Type B pancreatic cell (in vitro differentiated cells): ENCODE measurements around the gene AOX1. TPM values are rescaled to one million over a fixed set of nuclear protein-coding genes. Genes with fewer than 3 reads are reported as not detected.

ENCODE experiments used
- DNase-seq: peaks from one replicate; pipeline ENCODE4 v3.0.0; 2021; ENCODE audit warnings: mixed read lengths; ENCODE audit not compliant: unreplicated experiment; ENCODE audit errors: extremely low spot score
- H3K27ac Mint-ChIP-seq: 2 replicates; pipeline ENCODE4 v1.8.0; 2021; ENCODE audit warnings: mild to moderate bottlenecking, mixed read lengths
- H3K27me3 Mint-ChIP-seq: 2 replicates; pipeline ENCODE4 v1.8.0; 2021; ENCODE audit warnings: mixed read lengths
- H3K36me3 Mint-ChIP-seq: 2 replicates; pipeline ENCODE4 v1.8.0; 2021; ENCODE audit warnings: mixed read lengths
- H3K4me1 Mint-ChIP-seq: one replicate; pipeline ENCODE4 v1.8.0; 2021; ENCODE audit warnings: mixed read lengths; ENCODE audit not compliant: unreplicated experiment
- H3K4me3 Mint-ChIP-seq: 2 replicates; pipeline ENCODE4 v1.8.0; 2021; ENCODE audit warnings: mild to moderate bottlenecking, mixed read lengths
- H3K9me3 Mint-ChIP-seq: 2 replicates; pipeline ENCODE4 v1.8.0; 2021; ENCODE audit warnings: mixed read lengths
- total RNA-seq: library from RNA; stranded (reverse); gene quantifications from 2 replicates; pipeline ENCODE4 v1.2.1, GENCODE V29; 2021; ENCODE audit warnings: low replicate concordance
- TF ChIP-seq, protein P1 (sequence below): fragments of 200-600 bp; sonication (generic); conservative IDR thresholded peaks from 2 replicates; pipeline ENCODE4 v1.5.0; 2021; ENCODE audit warnings: antibody characterized with exemption, mild to moderate bottlenecking

Gene AOX1
- total RNA-seq, 1 donor from 2014 or later, result 6.4 TPM

DNA sequence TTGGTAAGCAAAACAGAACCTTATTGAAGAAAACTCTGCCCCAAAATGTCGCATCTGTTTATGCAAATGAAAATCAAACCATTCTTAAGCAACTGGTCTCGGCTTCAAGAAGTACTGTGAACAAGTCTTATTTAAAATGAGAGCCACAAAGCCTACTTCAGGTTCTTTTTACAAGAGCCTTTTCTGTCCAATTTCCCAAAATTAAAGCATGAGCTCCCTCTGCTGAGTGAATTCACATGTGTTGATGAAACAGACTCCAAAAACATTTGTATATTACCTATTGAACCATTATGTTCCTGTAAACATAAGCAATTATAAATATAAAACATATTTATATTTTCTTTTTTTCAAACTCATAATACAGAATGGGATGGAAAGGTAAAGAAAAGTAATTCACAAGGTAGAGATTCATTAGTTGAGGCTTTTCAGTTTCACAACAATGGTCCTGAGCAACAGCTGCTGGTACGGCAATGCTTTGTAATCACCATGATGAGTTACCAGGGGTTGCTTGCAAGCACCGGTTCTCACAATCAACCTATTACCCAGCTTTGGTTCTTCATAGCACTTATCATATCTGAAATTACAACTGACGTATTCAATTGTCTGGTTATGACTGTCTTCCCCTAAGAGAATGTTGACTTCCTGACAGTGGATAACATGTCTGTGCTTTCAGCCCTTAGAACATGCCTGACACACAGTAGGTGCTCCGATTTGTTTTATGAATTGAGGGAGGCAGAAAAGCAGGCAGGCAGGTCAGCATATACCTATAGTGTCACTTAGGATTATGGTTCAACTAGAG is 117.5 kb downstream of the AOX1 start:
- DNase-seq, result no peak
- Mint-ChIP-seq H3K4me1 (peaks cover 15% of the 10 kb centered on the region), H3K27me3 (peaks cover 11% of the 10 kb centered on the region), H3K36me3 (no peaks in the 10 kb centered on the region), H3K4me3 (no peak overlapping the region), H3K27ac (no peak overlapping the region), H3K9me3 (no peaks in the 10 kb centered on the region)
- TF ChIP-seq, protein P1, sequence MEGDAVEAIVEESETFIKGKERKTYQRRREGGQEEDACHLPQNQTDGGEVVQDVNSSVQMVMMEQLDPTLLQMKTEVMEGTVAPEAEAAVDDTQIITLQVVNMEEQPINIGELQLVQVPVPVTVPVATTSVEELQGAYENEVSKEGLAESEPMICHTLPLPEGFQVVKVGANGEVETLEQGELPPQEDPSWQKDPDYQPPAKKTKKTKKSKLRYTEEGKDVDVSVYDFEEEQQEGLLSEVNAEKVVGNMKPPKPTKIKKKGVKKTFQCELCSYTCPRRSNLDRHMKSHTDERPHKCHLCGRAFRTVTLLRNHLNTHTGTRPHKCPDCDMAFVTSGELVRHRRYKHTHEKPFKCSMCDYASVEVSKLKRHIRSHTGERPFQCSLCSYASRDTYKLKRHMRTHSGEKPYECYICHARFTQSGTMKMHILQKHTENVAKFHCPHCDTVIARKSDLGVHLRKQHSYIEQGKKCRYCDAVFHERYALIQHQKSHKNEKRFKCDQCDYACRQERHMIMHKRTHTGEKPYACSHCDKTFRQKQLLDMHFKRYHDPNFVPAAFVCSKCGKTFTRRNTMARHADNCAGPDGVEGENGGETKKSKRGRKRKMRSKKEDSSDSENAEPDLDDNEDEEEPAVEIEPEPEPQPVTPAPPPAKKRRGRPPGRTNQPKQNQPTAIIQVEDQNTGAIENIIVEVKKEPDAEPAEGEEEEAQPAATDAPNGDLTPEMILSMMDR, result peak; percentile 78

DNA sequence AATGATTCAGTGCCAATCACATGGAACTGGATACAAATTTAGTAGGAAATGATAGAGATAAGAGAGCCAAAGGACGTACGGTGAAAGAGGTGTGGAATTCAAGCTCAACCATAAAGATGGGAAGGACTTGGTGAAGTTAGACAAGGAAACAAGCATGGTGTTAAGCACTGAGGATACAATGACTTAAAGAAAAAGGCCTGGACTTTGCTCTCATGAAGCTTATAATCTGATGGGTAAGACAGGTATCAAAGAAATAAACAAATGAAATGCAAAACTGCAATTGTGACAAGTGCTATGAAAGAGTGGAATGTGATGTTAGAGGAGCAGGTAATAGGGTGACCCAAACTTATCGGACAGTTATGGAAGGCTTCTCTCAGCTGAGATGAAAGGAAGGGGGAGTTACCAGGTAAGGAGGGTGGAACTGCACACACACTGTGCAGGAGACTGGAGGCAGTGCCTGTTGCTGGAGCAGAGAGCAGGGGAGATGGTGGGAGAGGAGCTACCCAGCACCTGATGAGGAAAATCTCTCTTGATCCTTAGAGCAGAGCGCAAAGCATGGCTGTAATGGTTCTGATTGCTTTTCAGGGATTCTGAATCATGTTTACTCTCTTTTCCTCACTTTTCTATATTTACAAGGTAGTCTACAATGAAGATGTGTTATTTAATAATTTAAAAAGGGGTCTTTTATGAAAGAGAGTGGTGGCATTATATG is 118.3 kb downstream of the AOX1 start:
- TF ChIP-seq, protein P1, result no peak
- H3K4me3 Mint-ChIP-seq, result no peak overlapping the region
- no peaks in the 10 kb centered on the region for H3K36me3 Mint-ChIP-seq
- H3K9me3 Mint-ChIP-seq, result no peaks in the 10 kb centered on the region
- H3K27ac Mint-ChIP-seq, result no peak overlapping the region
- peaks cover 15% of the 10 kb centered on the region for H3K4me1 Mint-ChIP-seq
- H3K27me3 Mint-ChIP-seq, result peaks cover 8% of the 10 kb centered on the region
- DNase-seq, result no peak

DNA sequence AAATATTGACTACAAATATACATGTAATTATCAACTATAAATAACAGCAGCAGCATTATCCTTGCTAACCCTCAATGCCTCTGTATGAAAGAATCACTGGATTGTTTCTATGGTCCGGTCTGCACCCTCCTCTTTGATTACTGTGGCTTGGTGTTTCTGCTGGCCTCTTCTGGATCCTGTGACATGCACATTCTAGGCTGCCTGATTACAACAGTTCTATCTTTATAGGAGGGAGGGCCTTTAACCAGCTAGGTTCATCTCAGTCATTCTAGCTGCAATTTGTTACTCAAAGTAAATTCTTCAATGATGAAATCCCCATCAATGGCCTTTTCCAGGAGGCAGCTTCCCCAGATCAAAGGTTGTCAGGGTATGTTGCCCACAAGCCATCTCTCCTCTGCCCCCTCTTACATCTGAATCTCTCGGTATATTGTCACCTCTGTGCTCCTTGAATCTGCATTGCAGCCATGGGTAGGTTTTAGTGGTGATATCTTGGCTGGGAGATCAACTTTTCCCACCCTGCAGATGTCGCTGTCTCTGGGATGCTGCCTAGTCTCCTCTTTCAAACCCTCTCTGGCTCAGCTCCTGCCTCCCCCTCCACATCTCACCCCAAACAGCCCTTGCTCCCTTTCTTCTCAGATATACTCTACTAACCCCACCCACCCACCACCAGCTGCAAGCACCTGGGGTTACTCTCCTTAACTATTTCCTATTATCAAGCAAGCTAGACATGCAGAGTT is 119.7 kb downstream of the AOX1 start:
- Mint-ChIP-seq H3K27ac (no peak overlapping the region), H3K9me3 (no peaks in the 10 kb centered on the region), H3K4me1 (peaks cover 15% of the 10 kb centered on the region), H3K27me3 (peaks cover 8% of the 10 kb centered on the region), H3K36me3 (no peaks in the 10 kb centered on the region), H3K4me3 (no peak overlapping the region)
- TF ChIP-seq, protein P1, result peak; percentile 28
- no peak for DNase-seq

DNA sequence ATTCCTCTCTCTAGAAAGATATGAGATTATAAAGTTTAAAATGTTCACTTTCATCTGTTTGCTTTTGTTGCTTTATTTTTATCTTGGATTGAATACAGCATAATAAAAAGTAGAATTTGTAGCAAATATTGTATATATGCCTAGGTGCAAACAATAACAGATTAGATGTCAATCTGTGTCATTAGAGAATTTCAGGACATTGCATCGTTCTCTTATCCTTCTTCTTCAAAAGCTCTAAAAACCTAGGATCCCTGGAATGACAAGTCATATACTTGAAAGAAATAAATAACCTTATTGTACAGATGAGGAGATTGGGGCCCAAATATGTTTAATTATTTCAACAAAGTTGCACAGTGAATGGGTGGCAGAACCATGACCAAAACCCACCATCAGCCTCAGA is 123.1 kb downstream of the AOX1 start:
- H3K4me1 Mint-ChIP-seq, result peaks cover 17% of the 10 kb centered on the region
- no peak overlapping the region for H3K27ac Mint-ChIP-seq
- DNase-seq, result no peak
- no peak overlapping the region for H3K4me3 Mint-ChIP-seq
- H3K36me3 Mint-ChIP-seq, result no peaks in the 10 kb centered on the region
- H3K27me3 Mint-ChIP-seq, result peaks cover 8% of the 10 kb centered on the region
- no peaks in the 10 kb centered on the region for H3K9me3 Mint-ChIP-seq
- TF ChIP-seq, protein P1, result no peak

DNA sequence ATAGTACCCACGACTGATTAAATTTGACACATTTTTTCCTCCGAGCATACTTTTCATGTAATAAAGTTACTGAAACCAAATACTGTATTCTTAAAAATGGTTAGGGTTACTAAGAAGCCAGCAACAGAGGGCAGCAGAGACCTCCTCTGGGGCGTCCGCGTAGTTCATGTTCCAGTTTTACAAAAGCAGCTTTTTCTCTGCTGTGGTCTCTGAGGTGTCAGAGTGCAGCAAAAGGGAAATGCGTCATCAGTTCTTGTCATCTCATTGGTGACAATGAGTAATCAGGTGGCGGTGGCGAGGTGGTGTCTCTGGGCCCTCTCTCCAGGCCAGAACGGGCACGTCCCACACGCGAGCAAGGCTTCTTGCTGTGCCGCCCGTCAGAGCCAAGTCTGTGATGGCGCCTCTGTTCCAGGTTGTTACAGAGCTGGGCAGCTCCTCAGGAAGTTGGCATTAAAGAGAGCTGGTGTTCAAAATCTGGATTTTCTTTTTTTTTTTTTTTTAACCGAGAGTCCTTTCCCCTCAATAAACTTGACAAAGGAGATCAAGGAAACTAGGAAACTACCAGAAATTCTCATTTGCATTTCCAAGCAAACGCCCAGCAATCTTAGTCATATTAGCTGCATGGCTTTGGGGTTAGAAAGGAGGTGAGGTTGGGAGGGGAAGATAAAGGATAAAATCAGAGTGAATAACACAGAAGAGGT is 127.3 kb downstream of the AOX1 start:
- Mint-ChIP-seq H3K9me3 (no peaks in the 10 kb centered on the region), H3K36me3 (no peaks in the 10 kb centered on the region), H3K4me3 (peak overlapping the region; percentile 86), H3K27ac (peak overlapping the region; percentile 91), H3K27me3 (peaks cover 2% of the 10 kb centered on the region), H3K4me1 (peaks cover 6% of the 10 kb centered on the region)
- peak; percentile 76 for DNase-seq
- TF ChIP-seq, protein P1, result peak; percentile 91
